HG02678 (cell line): ENCODE measurements around the gene EBP.
A peak's percentile ranks its signal among the peaks of the same experiment; 100 is the strongest.

Experiments used
- ATAC-seq: cut with Tn5 transposase; IDR thresholded peaks from one replicate; pipeline ENCODE4 v1.9.1; 2021; ENCODE audit warnings: mild to moderate bottlenecking, moderate library complexity; ENCODE audit not compliant: unreplicated experiment

Gene EBP

DNA sequence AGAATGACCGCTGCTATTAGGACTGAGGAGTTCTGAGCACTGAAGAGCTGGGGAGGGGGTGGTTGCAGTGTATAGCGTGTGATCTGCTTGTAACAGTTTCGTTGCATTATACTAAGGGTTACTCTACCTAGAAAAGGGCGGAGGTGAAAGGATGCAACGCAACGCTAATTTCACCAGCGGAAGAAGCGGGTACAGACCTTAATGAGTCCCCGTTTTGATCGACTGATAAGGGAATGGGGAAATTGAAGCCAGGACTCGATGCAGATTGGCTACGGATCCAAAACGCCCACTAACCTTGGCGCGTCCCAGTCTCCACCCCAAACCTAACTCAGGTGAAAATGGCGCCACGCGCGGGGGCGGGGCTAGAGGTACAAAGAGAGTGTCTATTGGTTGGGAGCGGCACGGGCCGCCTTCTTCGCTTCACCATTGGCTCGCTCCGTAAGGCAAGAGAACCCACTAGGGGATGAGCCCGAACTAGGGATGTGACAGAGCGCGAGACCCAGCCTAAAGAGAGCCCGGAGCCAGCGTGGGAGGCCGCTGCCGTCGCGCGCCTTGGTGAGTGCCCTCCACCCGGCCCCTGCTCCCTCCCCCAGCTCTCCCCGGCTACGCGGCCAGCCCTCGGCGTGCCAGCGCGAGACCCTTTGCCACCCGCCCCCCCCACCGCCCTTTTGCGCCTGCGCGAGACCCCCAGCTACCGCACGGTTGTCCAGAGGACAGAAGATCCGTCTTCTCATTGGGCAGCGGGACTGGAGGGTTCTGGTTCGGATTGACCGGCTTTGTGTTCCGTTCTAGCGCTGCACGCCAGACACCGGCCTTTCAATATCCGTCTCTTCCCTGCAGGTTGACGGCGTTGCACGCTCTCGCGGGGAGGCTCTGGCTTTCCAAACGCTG lies at the start of gene EBP:
TSS of gene EBP (plus strand) at position 456 of the 891 bp plus-strand sequence. CDS start 1,964 bp downstream, outside the sequence.
- ATAC-seq: peak; percentile 98

DNA sequence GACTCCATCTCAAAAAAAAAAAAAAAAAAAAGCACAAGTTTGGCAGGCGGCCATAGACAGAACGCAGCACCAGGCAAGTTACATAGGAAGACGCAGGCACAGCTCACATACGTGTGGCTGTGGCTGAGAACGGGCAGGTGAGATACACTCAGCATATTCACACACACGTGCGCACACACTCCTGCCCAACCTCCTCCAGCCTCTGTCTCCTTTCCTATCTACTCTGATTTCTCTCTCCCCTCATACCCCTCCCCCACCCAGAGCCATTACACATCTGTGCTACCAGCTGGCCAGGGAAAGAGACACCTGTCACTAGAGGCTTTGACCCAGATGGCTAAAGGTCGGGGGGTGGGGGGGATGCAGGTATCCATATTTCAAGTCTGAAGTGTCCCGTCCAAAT lies 49.4 kb upstream of the EBP start:
- ATAC-seq: no peak

DNA sequence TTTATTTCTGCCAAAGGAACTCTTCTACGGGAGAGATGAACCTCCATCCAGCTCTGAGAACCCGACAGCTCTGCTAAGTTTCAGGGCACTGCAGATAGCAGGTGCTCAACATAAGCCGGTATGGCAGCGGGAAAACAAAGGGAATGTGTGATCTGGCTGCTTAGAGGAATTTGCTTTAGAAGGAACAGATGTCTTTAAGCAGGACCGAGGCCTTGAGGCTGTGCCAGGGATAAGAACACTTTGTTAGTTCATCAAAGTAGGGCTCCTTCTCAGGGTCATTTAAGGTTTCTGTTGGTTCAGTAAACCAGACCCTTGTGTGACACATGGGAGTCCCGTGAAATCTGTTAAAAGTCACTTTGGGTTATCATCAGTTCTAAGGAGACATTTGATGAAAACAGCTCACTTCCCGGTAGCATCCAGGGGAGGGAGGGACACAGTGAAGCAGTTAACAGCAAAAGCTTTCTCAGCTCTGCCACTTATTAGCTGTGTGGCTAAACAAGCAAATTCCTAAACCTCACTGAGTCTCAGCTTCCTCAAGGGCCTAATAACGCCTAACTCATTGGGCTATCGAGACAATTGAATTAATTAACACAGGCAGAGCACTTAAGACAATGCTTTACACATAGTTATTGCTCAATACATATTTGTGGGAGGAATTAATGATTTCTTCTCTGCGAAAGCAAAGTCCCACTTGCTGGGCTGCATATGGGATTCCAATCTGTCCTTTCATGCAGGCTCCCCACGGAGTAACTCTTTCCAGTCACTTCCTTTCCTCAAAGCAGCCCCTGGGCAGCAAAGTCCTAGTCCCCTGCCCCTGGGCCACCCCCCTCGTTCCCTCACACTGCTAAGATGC lies 48.5 kb upstream of the EBP start:
- no peak for ATAC-seq

DNA sequence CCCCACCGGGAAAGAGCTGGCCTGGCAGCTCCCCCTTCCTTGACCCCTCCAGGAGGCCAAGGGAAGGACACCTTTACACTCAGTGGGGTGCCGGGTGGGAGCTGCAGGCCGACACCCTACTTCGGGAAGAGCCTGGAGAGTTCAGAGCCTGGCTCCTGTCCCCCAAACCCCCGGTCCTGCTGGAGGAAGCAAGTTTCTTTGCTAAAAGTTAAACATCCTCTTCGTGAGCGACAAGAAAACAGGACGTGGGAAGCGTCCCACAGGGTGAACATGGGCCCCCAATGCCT lies 48.0 kb upstream of the EBP start:
- ATAC-seq: no peak

DNA sequence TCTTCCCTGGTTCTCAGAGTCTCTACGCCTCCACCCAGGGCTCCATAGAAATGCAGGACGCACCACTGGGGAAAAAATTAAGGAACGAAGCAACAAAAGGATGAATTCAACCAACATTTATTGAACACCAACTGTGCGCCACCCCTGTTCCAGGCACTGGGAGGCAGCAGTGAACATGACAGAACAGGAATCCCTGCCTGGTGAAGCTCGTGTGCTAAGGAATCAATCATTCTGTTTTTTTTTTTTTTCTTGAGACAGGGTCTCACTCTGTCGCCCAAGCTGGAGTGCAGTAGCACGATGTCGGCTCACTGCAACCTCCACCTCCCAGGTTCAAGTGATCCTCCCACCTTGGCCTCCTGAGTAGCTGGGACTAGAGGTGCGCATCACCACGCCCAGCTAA lies 47.5 kb upstream of the EBP start:
- ATAC-seq: no peak

DNA sequence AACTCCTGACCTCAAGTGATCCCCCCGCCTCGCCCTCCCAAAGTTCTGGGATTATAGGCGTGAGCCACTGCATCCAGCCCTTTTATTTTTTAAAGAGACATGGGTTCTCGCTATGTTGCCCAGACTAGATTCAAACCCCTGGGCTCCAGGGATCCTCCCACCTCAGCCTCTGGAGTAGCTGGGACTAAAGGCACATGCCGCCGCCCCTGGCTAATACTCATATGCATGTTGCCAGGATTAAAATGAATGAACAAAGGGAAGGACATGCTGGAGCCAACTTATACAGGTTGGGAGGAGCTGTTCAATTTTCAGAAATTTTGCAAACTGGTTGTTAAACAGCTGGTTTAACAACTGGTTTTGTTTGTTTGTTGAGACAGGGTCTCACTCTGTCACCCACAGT lies 47.0 kb upstream of the EBP start:
- ATAC-seq: no peak

DNA sequence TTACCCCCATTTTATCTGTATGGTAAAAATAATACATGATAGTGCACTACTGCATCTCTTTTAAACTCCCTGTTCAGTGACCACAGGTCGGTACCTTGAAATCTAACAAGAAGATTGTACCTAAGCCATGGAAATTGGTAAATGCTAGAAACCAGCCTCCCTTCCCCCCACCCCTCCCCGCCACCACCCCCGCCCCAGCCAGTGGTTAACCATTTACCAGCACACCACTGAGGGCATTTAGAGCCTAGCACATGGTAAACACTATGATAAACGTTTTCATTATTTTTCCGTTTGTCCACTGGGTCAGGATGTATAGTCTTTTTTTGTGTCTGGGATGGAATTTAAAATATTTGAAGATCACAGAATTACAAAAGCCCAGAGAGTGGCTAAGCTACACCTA lies 46.3 kb upstream of the EBP start:
- ATAC-seq: no peak

DNA sequence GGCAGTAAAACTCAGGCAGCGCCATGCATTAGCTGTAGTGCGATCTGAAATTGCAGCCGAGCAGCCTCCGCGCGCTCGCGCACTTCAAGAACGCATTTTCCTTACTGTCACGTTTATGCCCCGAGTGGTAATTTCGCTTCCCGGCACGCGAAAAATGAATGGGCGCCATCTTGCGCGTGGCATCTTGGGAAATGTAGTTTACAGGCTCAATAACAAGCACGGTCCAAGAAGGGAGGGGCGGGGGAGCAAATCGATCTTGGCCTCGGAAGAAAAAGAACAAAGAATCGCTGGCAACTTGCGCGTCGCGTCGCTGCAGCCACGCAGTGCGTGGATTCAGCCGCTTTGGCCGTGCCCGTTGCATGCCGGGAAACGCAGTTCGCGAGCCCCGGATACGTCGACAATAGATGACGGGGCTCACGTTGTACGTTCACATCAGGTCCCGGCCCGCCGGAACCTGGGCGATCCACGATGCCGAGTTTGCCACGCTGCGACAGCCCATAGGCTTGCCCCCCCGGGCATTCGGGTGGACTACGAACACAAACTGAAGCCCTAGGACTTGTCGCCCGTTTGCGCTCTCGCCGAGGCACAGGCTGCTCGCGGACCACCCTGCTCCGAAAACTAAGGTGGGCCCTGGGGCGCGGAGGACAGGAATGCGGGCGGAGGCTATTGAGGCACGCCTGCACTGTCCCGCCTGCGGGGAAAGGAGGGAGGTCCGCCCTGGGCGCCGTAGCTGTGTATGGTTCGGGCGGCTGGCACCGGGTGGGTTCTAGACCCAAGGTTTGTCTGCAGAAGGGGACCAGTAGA lies 45.6 kb upstream of the EBP start, which contains the start of gene FTSJ1:
TSS of gene FTSJ1 (plus strand) at position 426 of the 804 bp plus-strand sequence. CDS start 1,849 bp downstream, outside the sequence.
- peak; percentile 90 for ATAC-seq

DNA sequence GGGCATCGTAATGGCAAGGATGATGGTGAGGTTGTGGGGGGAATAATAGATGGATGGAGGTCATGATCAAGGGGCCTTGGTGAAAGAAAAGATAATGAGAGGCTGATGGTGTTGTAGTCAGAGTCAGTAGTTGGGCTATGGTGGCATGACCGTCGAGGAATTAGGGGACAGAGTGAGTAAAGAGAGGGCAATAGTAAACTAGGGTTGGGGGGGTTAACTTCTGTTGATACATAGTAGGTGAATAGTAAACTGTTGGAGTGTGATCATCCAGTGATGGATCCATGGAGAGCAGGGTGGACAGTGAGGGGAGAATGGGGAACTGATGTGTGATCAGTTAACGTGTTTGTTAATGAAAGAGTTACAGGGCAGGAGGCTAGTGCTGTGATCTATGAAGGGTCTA lies 44.7 kb upstream of the EBP start:
- ATAC-seq: no peak

DNA sequence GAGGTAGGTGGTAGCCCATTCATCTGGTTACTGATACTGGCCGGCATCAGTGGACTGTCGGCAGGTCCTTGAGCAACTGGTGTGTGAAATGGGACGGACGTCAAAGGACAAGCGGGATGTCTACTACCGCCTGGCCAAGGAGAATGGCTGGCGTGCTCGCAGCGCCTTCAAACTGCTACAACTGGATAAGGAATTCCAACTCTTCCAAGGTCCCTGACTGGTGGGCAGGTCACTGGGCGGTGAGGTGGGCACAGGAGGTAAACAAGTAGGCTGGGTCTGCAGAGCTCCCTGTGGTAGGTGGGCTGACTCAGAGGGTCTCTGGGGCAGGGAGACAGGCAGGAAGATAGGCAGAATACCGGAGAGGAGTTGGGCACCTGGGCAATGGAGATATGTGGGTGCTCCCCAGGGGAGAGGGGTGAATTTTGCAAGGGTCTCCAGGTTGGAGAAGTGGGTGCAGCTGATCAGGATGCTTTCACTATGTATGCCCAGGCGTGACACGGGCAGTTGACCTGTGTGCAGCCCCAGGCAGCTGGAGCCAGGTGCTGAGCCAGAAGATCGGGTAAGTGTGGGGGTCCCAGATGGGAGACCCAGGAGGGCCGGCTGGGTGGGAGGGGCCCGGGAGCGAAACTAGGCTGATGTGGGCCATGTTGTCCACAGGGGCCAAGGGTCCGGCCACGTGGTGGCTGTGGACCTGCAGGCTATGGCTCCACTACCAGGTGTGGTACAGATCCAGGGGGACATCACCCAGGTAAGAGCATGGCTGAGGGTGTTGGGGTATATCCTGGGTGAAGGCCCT lies 43.5 kb upstream of the EBP start:
- no peak for ATAC-seq

DNA sequence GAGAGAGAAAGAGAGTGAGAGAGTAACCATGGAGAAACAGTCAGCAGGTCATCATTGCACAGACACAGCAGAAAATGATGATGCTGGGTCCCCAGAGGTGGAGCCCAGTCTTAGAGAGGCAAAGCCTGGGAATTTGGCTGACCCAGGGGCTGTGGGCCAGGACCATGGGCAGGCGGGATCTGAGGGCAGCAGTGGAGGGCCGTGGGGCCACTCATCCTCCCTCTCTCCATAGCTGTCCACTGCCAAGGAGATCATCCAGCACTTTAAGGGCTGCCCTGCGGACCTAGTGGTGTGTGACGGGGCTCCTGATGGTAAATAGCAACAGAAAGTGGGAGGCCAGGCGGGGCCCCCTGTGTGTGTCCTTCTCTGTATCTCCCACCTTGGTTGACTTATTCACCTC lies 42.8 kb upstream of the EBP start:
- no peak for ATAC-seq

DNA sequence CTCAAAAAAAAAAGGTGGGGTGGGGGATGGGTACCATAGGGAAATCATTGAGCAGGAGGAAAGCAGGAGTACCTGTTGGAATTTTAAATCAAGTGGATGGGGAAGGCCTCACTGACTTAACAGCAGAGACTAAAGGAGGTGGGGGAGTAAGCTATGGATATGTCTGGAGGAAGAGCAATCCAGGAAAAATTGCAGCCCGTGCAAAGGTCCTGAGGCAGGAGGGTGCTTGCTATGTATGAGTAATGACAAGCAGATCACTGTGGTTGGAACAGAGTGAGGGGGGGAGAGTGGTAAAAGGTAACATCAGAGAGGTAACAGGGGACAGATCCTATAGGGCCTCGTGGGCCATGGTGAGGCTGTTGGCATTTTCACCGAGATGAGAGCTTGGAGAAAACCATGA lies 41.5 kb upstream of the EBP start:
- no peak for ATAC-seq

DNA sequence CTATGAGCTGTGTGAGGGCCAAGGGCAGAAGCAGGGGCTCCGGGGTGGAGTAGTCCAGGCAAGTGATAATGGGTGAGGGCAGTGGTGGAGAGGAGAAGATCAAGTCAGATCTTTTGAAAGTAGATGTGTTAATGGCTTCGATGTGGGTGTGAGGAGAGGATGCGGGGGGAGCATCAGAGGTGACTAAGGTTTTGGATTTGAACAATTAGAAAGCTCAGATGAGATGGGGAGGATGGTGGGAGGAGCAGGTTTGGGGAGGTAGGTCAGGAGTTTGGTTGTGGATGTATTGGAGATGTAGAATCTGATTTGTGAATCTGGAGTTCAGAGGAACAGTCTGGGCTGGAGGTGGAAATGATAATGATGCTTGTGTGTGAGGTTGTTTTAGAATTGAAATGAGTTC lies 41.0 kb upstream of the EBP start:
- ATAC-seq: no peak

DNA sequence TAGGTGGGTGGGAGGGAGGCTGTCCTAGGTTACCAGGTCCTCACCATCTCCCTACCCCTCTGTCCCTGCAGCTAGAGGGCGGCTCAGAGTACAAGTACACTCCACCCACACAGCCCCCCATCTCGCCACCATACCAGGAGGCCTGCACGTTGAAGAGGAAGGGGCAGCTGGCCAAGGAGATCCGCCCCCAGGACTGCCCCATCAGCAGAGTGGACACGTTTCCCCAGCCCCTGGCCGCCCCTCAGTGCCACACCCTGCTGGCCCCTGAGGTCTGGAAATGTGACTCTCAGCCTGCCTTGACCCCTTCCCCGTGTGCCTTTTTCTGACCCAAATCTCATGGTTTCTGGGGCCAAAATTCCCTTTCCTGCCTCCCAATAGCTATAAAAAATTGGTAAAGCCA lies 39.1 kb upstream of the EBP start:
- no peak for ATAC-seq

DNA sequence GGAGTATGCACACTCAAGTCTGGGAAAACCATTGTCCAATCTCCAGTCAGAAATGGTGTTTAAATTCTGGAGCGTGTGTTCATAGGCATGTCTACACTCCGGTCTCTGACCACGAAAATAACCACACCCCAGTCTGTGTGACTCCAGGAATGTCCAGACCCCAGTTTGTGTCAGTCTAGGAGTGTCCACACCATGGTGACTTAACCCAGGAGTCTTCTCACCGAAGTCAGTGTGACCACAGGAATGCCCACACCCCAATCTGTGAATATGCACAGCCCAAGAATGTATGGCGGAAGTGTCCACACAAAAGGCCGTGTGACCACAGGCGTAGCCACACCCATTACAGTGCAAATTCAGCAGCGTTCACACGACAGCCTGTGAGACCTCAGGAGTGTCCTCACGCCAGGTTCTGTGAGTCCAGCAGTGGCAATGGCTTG lies 34.2 kb upstream of the EBP start:
- ATAC-seq: no peak

DNA sequence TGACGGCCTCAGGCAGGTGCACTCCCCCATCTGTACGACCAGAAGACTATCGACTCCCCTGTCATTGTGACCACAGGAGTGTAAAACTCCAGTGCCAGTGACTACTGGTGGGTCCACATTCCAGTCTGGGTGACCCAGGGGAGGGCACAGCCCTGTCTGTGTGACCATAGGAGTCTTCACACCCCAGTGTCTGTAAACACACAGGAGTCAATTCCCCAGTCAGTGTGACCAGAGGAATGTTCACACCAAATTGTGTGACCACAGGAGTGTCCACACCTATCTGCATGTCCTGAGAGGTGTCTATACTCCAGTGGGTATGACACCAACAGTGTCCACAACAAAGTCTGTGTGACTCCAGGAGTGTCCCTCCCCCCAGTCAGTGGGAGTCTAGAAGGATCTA lies 33.6 kb upstream of the EBP start:
- ATAC-seq: no peak

DNA sequence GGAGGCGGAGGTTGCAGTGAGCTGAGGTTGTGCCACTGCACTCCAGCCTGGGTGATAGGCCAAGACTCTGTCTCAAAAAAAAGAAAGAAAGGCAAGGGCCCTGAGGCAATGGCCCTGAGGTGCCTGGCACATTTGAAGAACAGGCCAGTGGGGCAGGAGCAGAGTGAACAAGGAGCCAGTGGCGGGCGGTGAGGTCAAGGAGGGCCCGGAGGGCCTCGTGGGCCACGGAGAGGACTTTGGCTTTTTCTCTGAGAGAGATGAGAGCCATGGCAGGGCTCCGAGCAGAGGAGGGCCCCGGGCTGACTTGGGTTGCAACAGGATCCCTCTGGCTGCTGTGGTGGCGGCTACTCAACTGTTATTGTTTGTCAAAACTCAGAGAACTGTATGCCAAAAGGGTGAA lies 32.3 kb upstream of the EBP start:
- ATAC-seq: no peak

DNA sequence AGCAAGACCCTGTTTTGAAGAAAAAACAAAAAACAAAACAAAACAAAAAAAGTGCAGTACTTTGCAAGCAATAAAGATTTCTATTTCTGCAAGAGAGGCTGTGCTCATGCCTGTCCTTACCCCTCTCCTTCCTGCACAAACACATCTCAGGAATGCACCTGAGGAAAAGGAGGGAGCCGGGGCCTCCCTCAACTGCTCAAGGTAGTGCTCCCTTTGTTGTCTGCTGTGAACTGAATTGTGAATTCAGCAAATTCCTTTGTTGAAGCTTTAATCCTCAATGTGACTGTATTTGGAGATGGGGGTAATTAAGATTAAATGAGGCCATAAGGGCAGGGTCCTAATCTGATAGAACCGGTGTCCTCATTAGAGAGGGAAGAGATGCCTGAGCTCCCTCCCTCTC lies 31.7 kb upstream of the EBP start:
- ATAC-seq: no peak

DNA sequence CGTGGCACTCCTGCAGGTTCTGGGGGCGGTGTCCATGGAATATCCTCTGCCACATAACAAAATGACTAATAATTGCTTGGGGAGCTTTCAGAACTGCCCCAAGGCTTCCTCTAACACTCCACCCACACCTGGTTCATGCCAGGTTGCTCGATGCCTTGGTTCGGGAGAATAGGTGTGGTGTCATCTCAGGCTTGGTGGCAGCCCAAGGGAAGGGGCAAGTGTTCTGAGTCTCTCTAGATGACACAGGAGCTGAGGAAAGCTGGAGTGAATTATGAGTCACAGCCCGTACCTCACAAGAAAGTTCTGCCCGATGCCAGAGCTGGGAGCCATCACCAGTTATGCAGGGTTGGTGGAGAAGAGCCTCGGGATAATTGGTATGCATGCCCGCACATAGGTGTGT lies 30.9 kb upstream of the EBP start:
- no peak for ATAC-seq

DNA sequence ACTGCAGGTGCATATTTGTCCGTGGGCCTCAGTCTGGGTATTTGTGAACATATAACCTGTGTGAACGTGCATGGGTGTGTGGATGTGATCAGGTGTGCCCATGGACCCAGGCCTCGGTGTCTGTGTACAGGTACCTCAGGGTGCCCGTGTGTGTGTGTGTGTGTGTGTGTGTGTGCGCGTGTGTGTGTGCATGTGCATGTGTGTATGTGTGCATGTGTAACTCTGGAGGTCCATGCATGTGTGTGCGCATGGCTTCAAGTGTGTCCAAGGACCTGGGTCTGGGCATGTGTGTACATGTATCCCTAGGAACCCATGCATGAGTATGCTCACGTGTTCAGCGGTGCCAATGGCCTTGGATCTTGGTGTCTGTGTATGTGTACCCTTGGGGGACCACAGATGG lies 29.8 kb upstream of the EBP start:
- no peak for ATAC-seq
